Measurements from ENCODE around the gene BAIAP2L2.
A peak's percentile ranks its signal among the peaks of the same experiment; 100 is the strongest.

BAIAP2L2 gene

DNA sequence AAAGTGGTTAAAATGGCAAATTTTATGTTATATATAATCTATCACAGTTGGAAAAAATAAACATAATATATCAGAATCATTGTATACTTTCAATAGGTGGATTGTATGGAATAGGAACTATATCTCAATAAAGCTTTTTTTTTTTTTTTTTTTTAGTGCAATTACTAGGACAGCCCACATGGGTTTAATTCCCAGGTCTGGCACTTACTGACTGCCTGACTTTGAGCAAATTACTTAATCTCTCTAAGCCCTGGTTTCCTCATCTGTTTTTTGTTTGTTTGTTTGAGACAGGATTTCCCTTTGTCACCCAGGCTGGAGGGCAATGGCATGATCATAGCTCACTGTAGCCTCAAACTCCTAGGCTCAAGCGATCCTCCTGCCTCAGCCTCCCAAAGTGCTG is 26.1 kb upstream of the BAIAP2L2 start:
- H3K4me1 Mint-ChIP-seq = no peaks in the 10 kb centered on the region
- H3K27ac Mint-ChIP-seq = no peak overlapping the region
- H3K36me3 Mint-ChIP-seq = peaks cover 45 to 47% of the 10 kb centered on the region in 2 donors
- ATAC-seq (replicated peaks) (no peak), DNase-seq (no peak)
- no peak overlapping the region for H3K4me3 Mint-ChIP-seq
- no peaks in the 10 kb centered on the region for H3K9me3 Mint-ChIP-seq
- H3K27me3 Mint-ChIP-seq = no peaks in the 10 kb centered on the region

DNA sequence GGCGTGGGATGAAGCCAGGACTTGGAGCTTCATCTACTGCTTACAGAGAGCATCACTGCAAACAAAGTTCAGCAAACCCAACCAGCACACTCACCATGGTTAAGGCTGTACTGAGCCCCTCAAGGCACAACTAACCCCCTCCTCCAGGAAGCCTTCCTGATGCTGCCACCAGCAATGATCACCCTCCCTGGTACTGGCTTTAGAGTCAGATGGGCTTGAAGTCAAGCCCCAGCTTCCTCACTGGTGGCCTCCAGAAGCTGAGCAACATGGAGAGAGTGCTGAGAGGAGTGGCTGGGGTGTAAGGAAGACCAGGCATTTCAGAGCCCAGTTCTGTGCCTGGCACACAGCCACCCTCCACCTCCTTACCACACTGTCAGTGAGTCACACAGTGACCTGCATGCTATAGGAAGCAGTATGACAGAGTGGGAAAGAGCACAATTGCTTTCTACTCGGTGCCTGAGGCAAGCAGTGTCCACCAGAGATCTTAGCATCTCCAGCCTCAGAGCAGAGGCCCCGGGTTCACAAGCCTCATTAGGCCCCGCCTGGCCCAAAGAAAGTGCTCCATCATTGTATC is 24.7 kb upstream of the BAIAP2L2 start:
- no peak overlapping the region for H3K27ac Mint-ChIP-seq

DNA sequence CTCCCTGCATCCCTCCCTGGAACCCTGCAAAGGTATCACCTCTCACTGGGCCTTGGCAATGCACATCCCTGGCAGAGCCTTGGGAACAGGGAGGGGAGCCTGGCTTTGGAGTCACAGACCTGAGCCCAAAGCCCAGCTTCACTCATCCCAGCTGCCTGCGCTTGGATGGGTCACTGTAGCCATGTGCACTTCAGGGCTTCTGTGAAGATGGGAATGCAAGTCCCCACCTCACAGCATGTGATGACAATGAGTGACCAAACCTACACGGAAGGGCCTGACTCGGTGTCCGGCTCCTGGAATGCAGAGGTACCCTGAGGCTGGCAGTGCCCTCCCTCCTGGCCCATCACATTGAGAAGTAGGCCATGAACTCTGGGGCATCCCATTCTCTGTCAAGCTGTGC is 22.8 kb upstream of the BAIAP2L2 start:
- Mint-ChIP-seq H3K36me3 (peaks cover 33 to 37% of the 10 kb centered on the region in 2 donors), H3K27ac (no peak overlapping the region), H3K4me1 (no peaks in the 10 kb centered on the region), H3K27me3 (no peaks in the 10 kb centered on the region), H3K4me3 (no peak overlapping the region), H3K9me3 (no peaks in the 10 kb centered on the region)
- ATAC-seq (replicated peaks) (no peak), DNase-seq (no peak)

More for the DNA sequence above, 24.7 kb upstream of the BAIAP2L2 start:
- H3K4me1 Mint-ChIP-seq = no peaks in the 10 kb centered on the region
- peaks cover 44 to 49% of the 10 kb centered on the region in 2 donors for H3K36me3 Mint-ChIP-seq
- ATAC-seq (replicated peaks) = no peak
- no peak for DNase-seq
- H3K27me3 Mint-ChIP-seq = no peaks in the 10 kb centered on the region
- H3K9me3 Mint-ChIP-seq = no peaks in the 10 kb centered on the region
- H3K4me3 Mint-ChIP-seq = no peak overlapping the region

DNA sequence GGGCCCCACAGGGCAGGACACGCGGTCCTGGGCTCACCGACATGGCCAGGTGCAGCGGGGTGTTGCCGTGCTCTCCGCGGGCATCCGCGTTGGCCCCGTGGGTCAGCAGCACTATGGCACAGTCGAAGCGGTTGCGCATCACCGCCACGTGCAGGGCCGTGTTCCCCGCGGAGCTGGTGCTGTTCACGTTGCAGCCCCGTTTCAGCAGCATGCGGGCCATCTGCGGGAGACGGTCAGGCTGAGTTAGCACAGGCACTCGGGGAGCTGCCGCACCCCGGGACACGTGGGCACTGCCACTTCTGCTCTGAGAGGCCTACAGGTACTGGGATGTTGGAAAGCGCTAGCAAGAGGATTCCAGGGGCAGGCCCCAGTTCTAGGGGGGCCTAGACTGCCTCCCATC is 22.3 kb upstream of the BAIAP2L2 start:
- H3K4me3 Mint-ChIP-seq = no peak overlapping the region
- no peak for ATAC-seq (replicated peaks)
- H3K27ac Mint-ChIP-seq = no peak overlapping the region
- DNase-seq = no peak
- no peaks in the 10 kb centered on the region for H3K9me3 Mint-ChIP-seq
- no peaks in the 10 kb centered on the region for H3K27me3 Mint-ChIP-seq
- H3K36me3 Mint-ChIP-seq = peaks cover 30 to 35% of the 10 kb centered on the region in 2 donors
- no peaks in the 10 kb centered on the region for H3K4me1 Mint-ChIP-seq

DNA sequence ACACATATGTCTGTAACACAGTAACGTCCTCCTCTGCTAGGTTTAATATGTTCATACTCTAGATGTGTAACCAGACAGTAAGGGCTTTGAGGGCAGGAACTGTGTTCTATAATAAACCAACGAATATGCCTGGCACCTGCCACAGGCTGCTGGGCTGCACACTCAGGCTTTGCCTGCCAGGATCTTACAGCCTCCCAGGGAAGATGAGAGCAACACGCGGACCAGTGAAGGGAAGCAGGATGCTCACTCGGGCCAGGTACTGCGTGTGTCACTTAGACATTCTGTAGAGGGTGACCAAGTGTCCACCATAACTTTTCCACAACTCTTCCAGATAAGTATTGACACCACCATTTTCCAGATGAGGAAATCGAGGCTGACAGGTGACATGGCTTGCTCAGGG is 21.7 kb upstream of the BAIAP2L2 start:
- Mint-ChIP-seq H3K9me3 (no peaks in the 10 kb centered on the region), H3K27ac (no peak overlapping the region), H3K27me3 (no peaks in the 10 kb centered on the region), H3K36me3 (peaks cover 32 to 35% of the 10 kb centered on the region in 2 donors), H3K4me3 (no peak overlapping the region), H3K4me1 (no peaks in the 10 kb centered on the region)
- DNase-seq = no peak
- no peak for ATAC-seq (replicated peaks)

DNA sequence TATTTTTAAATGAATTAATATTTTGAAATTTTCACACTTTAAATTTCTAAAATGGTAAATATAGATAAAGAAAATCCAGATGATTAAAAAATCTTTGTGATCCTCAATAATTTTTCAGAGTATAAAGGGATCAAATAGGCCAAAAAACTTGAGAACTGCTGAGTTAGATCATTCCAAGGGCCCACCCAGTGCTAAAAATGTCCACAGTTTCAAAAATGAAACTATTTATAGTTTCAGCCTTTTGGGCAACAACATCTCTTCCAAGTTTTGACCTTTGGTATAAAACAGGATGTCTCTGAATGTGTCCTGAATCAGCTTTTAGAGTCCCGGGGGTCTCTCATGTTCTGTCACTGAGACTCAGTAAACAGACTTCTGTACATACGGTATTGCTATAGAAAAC is 20.9 kb upstream of the BAIAP2L2 start:
- no peak overlapping the region for H3K27ac Mint-ChIP-seq
- no peaks in the 10 kb centered on the region for H3K9me3 Mint-ChIP-seq
- no peak for ATAC-seq (replicated peaks)
- H3K4me1 Mint-ChIP-seq = no peaks in the 10 kb centered on the region
- peaks cover 36 to 43% of the 10 kb centered on the region in 2 donors for H3K36me3 Mint-ChIP-seq
- no peak for DNase-seq
- H3K4me3 Mint-ChIP-seq = no peak overlapping the region
- no peaks in the 10 kb centered on the region for H3K27me3 Mint-ChIP-seq

DNA sequence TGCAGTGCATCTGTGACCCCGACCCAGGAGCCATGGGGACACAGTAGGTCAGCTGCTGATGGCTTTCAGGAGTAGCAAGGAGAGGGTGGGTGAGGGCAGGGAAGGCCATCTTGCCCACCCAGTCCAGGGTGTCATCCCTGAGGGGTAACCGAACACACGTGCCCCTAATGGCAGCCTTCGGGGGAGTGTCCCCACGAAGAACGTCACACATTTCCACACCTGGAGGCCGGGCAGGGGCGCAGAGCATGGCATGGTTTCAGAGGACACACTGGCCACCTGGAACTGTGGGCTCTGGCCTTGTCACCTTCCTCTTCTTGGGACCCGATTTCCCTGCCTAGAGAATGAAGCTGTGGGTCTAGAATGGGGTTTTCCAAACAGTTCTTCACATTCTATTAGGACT is 19.4 kb upstream of the BAIAP2L2 start:
- Mint-ChIP-seq H3K4me1 (no peaks in the 10 kb centered on the region), H3K9me3 (no peaks in the 10 kb centered on the region), H3K27ac (no peak overlapping the region), H3K4me3 (no peak overlapping the region), H3K36me3 (peaks cover 32 to 36% of the 10 kb centered on the region in 2 donors), H3K27me3 (no peaks in the 10 kb centered on the region)
- no peak for DNase-seq
- no peak for ATAC-seq (replicated peaks)

DNA sequence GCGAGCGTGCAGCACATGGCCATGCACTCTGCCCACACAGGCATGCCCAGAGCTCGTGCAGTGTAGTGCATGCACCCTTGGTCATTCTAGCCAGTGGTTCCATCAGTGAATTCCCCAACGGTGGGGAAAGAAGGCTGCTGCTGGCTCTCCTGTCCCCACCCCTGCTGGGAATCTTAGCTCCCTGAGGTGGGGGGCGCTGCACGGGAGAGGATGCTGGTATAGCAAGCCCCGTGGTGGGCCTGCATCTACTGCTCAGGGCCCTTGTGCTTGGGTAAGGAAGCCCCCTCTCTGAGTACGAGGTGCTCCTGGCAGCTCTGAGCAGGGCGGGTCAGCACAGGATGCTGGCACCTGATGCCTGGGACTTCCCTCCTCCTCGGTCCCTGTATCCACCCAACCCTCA is 18.5 kb upstream of the BAIAP2L2 start:
- DNase-seq (no peak), ATAC-seq (replicated peaks) (no peak)
- H3K4me1 Mint-ChIP-seq = no peaks in the 10 kb centered on the region
- no peaks in the 10 kb centered on the region for H3K9me3 Mint-ChIP-seq
- H3K27me3 Mint-ChIP-seq = no peaks in the 10 kb centered on the region
- no peak overlapping the region for H3K27ac Mint-ChIP-seq
- no peak overlapping the region for H3K4me3 Mint-ChIP-seq
- peaks cover 31 to 36% of the 10 kb centered on the region in 2 donors for H3K36me3 Mint-ChIP-seq

DNA sequence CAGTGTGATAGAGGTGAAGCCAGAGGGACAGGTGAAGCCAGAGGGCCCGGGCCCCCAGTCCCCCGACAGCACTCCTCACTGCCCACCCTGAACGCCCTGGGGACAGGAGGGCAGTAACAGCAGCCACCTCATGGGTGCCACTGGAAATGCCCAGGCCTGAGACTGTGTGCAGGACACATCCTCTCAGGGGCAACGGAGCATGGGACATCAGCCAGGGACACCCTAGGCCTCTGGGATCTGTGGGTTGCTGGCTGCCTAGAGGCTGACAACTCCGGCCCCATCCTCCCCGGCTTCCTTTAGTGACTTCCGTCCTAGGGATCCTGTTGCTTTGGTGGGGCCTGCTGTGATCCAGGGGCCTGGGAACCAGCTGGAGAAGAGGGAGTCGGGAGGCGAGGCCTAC is 17.4 kb upstream of the BAIAP2L2 start:
- H3K27ac Mint-ChIP-seq = no peak overlapping the region
- H3K9me3 Mint-ChIP-seq = no peaks in the 10 kb centered on the region
- H3K27me3 Mint-ChIP-seq = no peaks in the 10 kb centered on the region
- H3K36me3 Mint-ChIP-seq = peaks cover 25 to 36% of the 10 kb centered on the region in 2 donors
- ATAC-seq (replicated peaks) (no peak), DNase-seq (no peak)
- no peak overlapping the region for H3K4me3 Mint-ChIP-seq
- H3K4me1 Mint-ChIP-seq = peaks cover 0 to 1% of the 10 kb centered on the region in 2 donors

DNA sequence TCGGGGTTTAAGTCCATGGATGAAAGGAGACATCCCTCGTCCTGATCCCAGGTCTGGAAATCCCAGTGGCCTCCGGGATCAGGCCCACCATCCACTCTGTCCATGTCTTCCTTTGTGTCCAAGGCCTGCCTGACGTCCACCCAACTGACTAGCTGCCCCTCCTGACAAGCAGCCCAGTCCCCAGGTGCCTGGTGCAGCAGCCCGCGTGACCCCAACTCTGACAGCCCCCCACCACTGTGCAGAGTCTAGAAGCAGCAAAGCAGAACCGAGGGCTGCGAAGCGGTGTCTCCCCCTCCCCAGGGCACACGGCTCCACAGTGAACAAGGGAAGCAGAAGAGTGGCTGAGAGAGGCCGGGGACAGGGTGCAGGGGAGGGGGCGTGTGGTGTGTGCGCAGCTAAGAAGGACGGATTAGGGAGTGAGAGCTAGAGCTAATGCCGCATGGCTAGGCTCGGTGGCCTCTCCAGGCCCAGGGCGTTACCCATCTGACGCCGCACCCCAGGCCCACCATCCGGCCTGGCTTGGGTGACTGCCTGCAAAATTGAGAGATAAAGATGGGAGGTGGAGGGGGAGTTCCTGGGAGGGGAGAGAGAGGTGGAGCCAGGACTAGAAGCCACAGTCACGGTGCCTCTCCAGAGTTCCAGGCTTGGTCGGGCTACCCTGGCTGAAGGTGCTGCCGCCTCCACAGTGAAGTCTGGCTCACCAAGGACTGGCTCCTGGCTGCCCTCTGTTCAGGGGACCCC is 16.6 kb upstream of the BAIAP2L2 start:
- H3K4me3 Mint-ChIP-seq = no peak overlapping the region
- H3K36me3 Mint-ChIP-seq = peaks cover 20 to 30% of the 10 kb centered on the region in 2 donors
- peaks cover 0 to 2% of the 10 kb centered on the region in 2 donors for H3K4me1 Mint-ChIP-seq
- no peak for DNase-seq
- peak overlapping the region; percentile 27 for H3K27ac Mint-ChIP-seq
- H3K9me3 Mint-ChIP-seq = no peaks in the 10 kb centered on the region
- no peak for ATAC-seq (replicated peaks)
- no peaks in the 10 kb centered on the region for H3K27me3 Mint-ChIP-seq

DNA sequence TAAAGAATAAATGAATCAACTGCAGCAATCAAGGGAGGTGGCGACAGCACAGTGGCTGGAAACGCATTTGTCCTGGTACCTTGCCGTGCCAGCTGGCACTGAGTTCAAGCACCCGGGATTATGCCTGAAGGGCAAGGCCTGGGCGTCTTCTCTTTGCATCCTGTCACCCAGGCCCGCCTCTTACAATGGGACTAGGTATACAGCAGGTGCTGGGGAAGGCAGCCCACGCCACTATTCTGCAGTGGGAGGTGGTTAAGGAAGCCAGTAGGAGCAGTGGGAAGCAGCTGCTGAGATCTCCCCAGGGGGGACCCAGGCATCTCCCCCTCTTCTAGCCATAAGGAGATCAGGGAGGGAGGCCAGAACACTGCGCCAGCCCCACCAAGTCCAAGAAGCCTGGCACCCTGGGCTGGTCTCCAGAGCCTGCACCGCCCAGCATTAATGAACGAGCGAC is 15.3 kb upstream of the BAIAP2L2 start:
- Mint-ChIP-seq H3K4me3 (no peak overlapping the region), H3K27ac (no peak overlapping the region), H3K36me3 (peaks cover 19 to 24% of the 10 kb centered on the region in 2 donors), H3K9me3 (no peaks in the 10 kb centered on the region), H3K27me3 (no peaks in the 10 kb centered on the region), H3K4me1 (peaks cover 0 to 2% of the 10 kb centered on the region in 2 donors)
- DNase-seq (no peak), ATAC-seq (replicated peaks) (no peak)

DNA sequence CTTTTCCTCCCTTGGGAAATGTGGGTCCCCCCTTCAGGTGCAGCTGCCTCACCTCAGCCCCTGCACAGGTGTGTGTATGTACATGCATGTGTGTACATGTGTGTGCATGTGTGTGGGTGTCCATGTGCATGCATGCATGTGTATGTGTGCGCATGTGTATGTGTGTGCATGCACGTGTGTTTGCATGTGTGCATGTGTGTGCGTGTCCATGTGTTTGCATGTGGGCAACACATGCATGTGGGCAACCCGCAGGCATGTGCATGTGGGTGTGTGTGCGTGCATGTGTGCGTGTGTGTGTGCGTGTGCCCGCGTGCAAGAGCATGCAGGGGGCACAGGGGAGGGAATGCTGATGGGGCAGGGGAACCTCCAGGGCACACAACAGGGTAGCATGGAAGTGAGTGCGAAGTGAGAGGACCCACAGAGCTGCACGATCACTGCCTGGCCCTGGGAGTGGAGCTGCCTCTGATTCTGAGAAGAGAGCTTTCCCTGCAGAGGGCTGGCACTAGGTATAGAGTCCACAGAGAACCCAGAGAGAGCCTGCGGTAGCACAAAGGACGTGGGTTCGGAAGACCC is 14.6 kb upstream of the BAIAP2L2 start:
- Mint-ChIP-seq H3K27ac (peak overlapping the region; percentile 25), H3K9me3 (no peaks in the 10 kb centered on the region), H3K36me3 (peaks cover 22 to 24% of the 10 kb centered on the region in 2 donors), H3K4me3 (no peak overlapping the region), H3K4me1 (peaks cover 0 to 2% of the 10 kb centered on the region in 2 donors), H3K27me3 (no peaks in the 10 kb centered on the region)
- no peak for ATAC-seq (replicated peaks)
- DNase-seq = no peak

DNA sequence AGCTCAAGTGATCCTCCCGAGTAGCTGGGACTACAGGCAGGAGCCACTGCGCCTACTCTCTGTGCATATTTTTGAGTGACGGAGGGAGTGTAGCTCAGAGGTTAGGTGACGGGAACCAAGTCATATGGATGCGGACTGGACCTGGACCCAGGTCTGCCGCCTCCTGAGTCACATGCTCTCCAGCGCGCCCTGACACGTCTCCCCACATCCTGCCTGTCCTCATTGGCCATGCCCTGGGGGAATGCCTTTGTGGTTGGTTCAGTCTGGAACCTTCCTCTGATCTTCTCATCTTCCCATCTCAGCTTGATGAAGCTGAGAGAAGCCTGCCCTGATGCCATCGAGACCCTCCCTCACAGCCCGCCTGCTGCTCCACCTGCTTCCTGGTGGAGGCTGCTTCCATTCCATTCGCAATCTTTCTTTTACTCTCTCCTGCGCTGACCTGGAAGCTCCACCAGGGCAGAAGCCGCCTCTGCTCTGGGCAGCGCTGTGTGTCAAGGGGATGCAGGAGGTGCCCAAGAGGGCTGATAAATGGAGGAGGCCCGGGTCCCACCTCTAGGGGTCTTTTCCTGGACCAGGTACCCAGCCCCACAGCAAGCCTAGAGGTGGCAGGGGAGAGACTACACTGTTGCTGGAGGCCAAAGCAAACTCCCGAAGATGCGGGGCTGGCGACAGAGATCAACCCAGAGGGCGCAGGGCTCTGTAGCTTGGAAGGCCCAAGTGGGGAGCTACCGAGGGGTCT is 13.9 kb upstream of the BAIAP2L2 start:
- peaks cover 0 to 2% of the 10 kb centered on the region in 2 donors for H3K4me1 Mint-ChIP-seq
- H3K9me3 Mint-ChIP-seq = no peaks in the 10 kb centered on the region
- H3K27ac Mint-ChIP-seq = no peak overlapping the region
- no peaks in the 10 kb centered on the region for H3K27me3 Mint-ChIP-seq
- peaks cover 24% of the 10 kb centered on the region in 2 donors for H3K36me3 Mint-ChIP-seq
- no peak for ATAC-seq (replicated peaks)
- no peak for DNase-seq
- no peak overlapping the region for H3K4me3 Mint-ChIP-seq

DNA sequence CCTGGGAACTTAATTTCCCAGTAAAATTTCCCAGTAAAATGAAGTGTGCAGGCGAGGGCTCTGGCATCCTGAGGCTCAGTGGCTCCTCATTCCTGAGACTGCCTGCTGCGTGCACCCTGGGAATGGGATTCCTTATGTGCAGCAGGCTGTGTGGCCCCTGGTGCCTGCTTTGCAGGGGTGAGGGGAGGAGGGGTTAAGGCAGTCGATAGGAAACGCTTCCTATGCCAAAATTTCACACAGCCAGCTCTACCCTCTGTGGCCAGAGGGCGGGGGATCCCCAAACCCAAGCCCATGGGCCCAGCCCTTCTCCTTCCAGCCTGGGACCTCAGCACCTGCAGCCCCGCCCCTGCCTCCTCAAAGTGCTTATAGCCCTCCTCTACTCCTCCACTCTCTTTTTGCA is 12.1 kb upstream of the BAIAP2L2 start:
- DNase-seq (no peak), ATAC-seq (replicated peaks) (no peak)
- no peaks in the 10 kb centered on the region for H3K27me3 Mint-ChIP-seq
- H3K27ac Mint-ChIP-seq = no peak overlapping the region
- no peaks in the 10 kb centered on the region for H3K9me3 Mint-ChIP-seq
- H3K4me1 Mint-ChIP-seq = peaks cover 0 to 2% of the 10 kb centered on the region in 2 donors
- no peak overlapping the region for H3K4me3 Mint-ChIP-seq
- peaks cover 21 to 22% of the 10 kb centered on the region in 2 donors for H3K36me3 Mint-ChIP-seq
